ENCODE results near the gene LDB2.

LDB2 gene

DNA sequence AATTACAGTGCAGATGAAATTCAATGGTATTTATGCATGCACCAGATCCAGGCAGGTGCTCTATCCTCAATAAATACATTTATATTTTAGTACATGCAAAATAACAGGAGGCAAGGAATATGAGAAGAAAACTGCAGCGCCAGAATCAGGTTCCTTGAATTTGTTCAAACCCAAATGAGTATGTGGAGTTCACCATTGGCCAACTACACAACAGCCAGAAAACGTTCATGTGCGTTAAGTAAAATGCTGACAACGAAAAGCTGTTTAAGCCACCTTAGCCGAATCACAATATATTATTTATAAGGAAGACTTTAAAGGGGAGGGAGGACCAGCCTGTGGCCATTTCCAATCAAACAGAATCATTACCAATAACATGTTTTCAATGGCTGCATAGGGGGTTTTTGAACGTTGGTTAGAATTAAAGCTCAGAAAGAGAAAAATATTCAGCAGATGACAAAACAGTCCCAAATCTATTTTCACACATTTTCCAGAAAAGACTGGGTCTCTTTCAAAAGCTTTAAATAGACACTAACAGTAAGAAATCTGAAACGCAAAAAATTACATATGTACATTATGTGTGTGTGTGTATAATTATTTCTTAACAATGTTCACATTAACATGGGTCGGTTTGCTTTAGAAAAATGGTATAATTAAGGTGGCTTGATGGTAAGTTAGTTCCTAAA is 171.9 kb downstream of the LDB2 start:
- no peaks in the 10 kb centered on the region for H3K9me2 ChIP-seq (replicated peaks; ENCODE audit: insufficient read depth, low read length)
- H3K36me3 ChIP-seq (replicated peaks; ENCODE audit: insufficient read depth, low read length): no peaks in the 10 kb centered on the region
- H3K4me3 ChIP-seq (ENCODE audit: low read length): no peak overlapping the region
- TF ChIP-seq EZH2phosphoT487 (IDR thresholded peaks at IDR 0.05; ENCODE audit: low read length): no peak
- TF ChIP-seq, protein P1, sequence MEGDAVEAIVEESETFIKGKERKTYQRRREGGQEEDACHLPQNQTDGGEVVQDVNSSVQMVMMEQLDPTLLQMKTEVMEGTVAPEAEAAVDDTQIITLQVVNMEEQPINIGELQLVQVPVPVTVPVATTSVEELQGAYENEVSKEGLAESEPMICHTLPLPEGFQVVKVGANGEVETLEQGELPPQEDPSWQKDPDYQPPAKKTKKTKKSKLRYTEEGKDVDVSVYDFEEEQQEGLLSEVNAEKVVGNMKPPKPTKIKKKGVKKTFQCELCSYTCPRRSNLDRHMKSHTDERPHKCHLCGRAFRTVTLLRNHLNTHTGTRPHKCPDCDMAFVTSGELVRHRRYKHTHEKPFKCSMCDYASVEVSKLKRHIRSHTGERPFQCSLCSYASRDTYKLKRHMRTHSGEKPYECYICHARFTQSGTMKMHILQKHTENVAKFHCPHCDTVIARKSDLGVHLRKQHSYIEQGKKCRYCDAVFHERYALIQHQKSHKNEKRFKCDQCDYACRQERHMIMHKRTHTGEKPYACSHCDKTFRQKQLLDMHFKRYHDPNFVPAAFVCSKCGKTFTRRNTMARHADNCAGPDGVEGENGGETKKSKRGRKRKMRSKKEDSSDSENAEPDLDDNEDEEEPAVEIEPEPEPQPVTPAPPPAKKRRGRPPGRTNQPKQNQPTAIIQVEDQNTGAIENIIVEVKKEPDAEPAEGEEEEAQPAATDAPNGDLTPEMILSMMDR (IDR thresholded peaks at IDR 0.05; ENCODE audit: low read length): no peak
- no peak for TF ChIP-seq EZH2 (optimal IDR thresholded peaks at IDR 0.05; ENCODE audit: low read depth, low read length)
- no peaks in the 10 kb centered on the region for H3K9me3 ChIP-seq (replicated peaks; ENCODE audit: insufficient read depth, low read length)
- DNase-seq: no peak
- H3K4me1 ChIP-seq (ENCODE audit: low read length): no peaks in the 10 kb centered on the region
- H3K4me2 ChIP-seq (ENCODE audit: low read depth, low read length): no peak overlapping the region
- H3K9ac ChIP-seq (ENCODE audit: low read length): no peak overlapping the region
- H3K79me2 ChIP-seq (ENCODE audit: low read length): no peaks in the 10 kb centered on the region
- no peaks in the 10 kb centered on the region for H4K20me1 ChIP-seq (ENCODE audit: insufficient read depth, low read length)
- H3F3A ChIP-seq (ENCODE audit: insufficient read depth, low read length): no peaks in the 10 kb centered on the region
- no peak overlapping the region for H3K27ac ChIP-seq (ENCODE audit: low read length)
- H2AFZ ChIP-seq (ENCODE audit: low read length): no peak overlapping the region
- H3K27me3 ChIP-seq (replicated peaks; ENCODE audit: insufficient read depth, low read length): no peaks in the 10 kb centered on the region

DNA sequence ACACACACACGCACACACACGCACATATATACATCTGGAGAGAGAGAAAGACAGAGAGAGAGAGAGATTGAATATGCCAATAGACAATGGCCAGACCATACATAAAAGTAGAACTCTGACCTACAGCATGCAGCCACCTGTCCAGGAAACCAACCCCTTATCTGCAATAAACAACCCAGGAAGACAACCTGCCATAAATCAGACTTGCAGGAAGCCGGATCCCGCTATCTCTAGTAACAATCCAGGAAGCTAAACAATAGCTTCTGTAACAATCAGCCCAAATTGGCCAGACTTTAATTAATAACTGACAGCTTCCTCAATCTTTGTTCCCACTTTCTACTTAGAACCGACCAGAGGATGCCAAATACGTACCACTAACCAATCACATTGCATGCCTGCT is 173.2 kb downstream of the LDB2 start:
- TF ChIP-seq EZH2 (optimal IDR thresholded peaks at IDR 0.05; ENCODE audit: low read depth, low read length) (no peak), EZH2phosphoT487 (IDR thresholded peaks at IDR 0.05; ENCODE audit: low read length) (no peak)
- TF ChIP-seq, protein P1 (IDR thresholded peaks at IDR 0.05; ENCODE audit: low read length): no peak

DNA sequence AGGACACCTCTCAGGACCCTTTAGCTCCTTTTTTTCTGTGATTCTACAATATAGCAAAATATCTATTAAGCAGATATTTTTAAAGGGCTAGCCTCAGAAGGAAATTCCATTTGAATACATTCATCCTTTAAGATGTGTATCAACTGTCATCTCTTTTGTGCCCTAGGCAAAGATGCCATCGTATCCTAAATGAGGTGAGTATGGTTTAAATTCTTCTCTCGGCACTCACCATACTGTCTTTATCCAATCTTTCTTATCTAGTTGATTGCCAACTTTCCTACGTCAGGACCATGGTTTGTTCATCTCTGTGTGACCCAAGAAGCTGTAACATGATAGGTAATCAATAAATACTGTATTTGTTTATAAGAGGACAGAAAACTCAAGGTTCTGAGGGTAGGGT is 176.0 kb downstream of the LDB2 start:
- H3K27ac ChIP-seq (ENCODE audit: low read length): no peak overlapping the region
- no peak for TF ChIP-seq EZH2phosphoT487 (IDR thresholded peaks at IDR 0.05; ENCODE audit: low read length)
- TF ChIP-seq, protein P1 (IDR thresholded peaks at IDR 0.05; ENCODE audit: low read length): no peak
- no peak for TF ChIP-seq EZH2 (optimal IDR thresholded peaks at IDR 0.05; ENCODE audit: low read depth, low read length)

More for the DNA sequence above, 173.2 kb downstream of the LDB2 start:
- no peaks in the 10 kb centered on the region for H3K9me3 ChIP-seq (replicated peaks; ENCODE audit: insufficient read depth, low read length)
- DNase-seq: no peak
- H3F3A ChIP-seq (ENCODE audit: insufficient read depth, low read length): no peaks in the 10 kb centered on the region
- no peak overlapping the region for H3K9ac ChIP-seq (ENCODE audit: low read length)
- H2AFZ ChIP-seq (ENCODE audit: low read length): no peak overlapping the region
- H3K79me2 ChIP-seq (ENCODE audit: low read length): no peaks in the 10 kb centered on the region
- no peaks in the 10 kb centered on the region for H4K20me1 ChIP-seq (ENCODE audit: insufficient read depth, low read length)
- no peaks in the 10 kb centered on the region for H3K27me3 ChIP-seq (replicated peaks; ENCODE audit: insufficient read depth, low read length)
- no peak overlapping the region for H3K4me2 ChIP-seq (ENCODE audit: low read depth, low read length)
- H3K4me3 ChIP-seq (ENCODE audit: low read length): no peak overlapping the region
- no peaks in the 10 kb centered on the region for H3K36me3 ChIP-seq (replicated peaks; ENCODE audit: insufficient read depth, low read length)
- H3K27ac ChIP-seq (ENCODE audit: low read length): no peak overlapping the region
- no peaks in the 10 kb centered on the region for H3K9me2 ChIP-seq (replicated peaks; ENCODE audit: insufficient read depth, low read length)
- no peaks in the 10 kb centered on the region for H3K4me1 ChIP-seq (ENCODE audit: low read length)

More for the DNA sequence above, 176.0 kb downstream of the LDB2 start:
- Histone ChIP-seq H3K4me3 (ENCODE audit: low read length) (no peak overlapping the region), H2AFZ (ENCODE audit: low read length) (no peak overlapping the region), H3K4me2 (ENCODE audit: low read depth, low read length) (no peak overlapping the region), H3K9me2 (replicated peaks; ENCODE audit: insufficient read depth, low read length) (no peaks in the 10 kb centered on the region), H3K9ac (ENCODE audit: low read length) (no peak overlapping the region), H4K20me1 (ENCODE audit: insufficient read depth, low read length) (no peaks in the 10 kb centered on the region), H3K36me3 (replicated peaks; ENCODE audit: insufficient read depth, low read length) (no peaks in the 10 kb centered on the region), H3K79me2 (ENCODE audit: low read length) (no peaks in the 10 kb centered on the region), H3K9me3 (replicated peaks; ENCODE audit: insufficient read depth, low read length) (no peaks in the 10 kb centered on the region), H3K27me3 (replicated peaks; ENCODE audit: insufficient read depth, low read length) (no peaks in the 10 kb centered on the region), H3F3A (ENCODE audit: insufficient read depth, low read length) (no peaks in the 10 kb centered on the region), H3K4me1 (ENCODE audit: low read length) (no peaks in the 10 kb centered on the region)
- DNase-seq: no peak

Measured in MM.1S (cell line).